ENCODE data around the gene DDIAS. TPM values are rescaled to one million over a fixed set of nuclear protein-coding genes. Genes with fewer than 3 reads are reported as not detected.

Gene DDIAS
- total and polyA plus RNA-seq, 10 of the 15 experiments (the other 5 are each of a cell fraction or from before 2014, with no cell fraction given) = 6.9 to 27.8 (median 12.9) TPM

DNA sequence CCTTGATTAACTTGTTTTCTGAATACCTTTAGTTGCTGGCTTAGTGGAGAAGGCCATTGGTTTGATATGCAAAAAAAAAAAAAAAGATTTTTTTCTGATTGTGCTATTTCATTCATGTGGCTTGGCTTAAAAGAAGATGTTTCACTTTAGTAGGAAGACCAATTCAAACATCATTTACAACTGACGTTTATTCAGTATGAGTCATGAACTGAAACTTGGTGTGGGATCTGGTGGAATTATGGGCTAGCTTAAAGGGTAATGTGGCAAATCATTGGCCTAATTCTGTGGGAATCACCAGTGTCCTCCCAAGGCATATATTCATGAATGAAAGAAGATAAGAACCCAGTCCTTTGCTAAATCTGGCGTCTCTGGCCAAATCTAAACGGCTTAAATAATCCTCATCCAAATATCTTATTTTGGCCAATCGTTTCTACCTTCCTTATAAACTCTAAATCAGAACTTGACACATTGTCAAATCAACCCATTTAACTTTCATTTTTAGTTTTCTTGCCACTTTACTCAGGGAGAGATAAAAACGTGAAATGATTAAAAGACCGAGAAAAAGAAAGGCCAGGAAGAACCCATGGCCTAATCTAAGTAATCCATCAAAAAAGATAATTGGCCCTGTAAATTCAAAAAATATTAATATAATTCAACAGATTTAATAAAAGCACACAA is 77.0 kb downstream of the DDIAS start (continued):
- TF ChIP-seq DPF2 (IDR thresholded peaks at IDR 0.05) = peak; percentile 82
- no peak for TF ChIP-seq ETV6 (conservative IDR thresholded peaks at IDR 0.05 in 1 of 2, IDR thresholded peaks at IDR 0.05 in 1 of 2; ENCODE audit: borderline replicate concordance in 1 of 2, low read depth in 1 of 2)
- TF ChIP-seq, protein P1, sequence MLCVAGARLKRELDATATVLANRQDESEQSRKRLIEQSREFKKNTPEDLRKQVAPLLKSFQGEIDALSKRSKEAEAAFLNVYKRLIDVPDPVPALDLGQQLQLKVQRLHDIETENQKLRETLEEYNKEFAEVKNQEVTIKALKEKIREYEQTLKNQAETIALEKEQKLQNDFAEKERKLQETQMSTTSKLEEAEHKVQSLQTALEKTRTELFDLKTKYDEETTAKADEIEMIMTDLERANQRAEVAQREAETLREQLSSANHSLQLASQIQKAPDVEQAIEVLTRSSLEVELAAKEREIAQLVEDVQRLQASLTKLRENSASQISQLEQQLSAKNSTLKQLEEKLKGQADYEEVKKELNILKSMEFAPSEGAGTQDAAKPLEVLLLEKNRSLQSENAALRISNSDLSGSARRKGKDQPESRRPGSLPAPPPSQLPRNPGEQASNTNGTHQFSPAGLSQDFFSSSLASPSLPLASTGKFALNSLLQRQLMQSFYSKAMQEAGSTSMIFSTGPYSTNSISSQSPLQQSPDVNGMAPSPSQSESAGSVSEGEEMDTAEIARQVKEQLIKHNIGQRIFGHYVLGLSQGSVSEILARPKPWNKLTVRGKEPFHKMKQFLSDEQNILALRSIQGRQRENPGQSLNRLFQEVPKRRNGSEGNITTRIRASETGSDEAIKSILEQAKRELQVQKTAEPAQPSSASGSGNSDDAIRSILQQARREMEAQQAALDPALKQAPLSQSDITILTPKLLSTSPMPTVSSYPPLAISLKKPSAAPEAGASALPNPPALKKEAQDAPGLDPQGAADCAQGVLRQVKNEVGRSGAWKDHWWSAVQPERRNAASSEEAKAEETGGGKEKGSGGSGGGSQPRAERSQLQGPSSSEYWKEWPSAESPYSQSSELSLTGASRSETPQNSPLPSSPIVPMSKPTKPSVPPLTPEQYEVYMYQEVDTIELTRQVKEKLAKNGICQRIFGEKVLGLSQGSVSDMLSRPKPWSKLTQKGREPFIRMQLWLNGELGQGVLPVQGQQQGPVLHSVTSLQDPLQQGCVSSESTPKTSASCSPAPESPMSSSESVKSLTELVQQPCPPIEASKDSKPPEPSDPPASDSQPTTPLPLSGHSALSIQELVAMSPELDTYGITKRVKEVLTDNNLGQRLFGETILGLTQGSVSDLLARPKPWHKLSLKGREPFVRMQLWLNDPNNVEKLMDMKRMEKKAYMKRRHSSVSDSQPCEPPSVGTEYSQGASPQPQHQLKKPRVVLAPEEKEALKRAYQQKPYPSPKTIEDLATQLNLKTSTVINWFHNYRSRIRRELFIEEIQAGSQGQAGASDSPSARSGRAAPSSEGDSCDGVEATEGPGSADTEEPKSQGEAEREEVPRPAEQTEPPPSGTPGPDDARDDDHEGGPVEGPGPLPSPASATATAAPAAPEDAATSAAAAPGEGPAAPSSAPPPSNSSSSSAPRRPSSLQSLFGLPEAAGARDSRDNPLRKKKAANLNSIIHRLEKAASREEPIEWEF (IDR thresholded peaks at IDR 0.05; ENCODE audit: insufficient replicate concordance, low read depth, low read length) = peak; percentile 54
- TF ChIP-seq, protein P2, sequence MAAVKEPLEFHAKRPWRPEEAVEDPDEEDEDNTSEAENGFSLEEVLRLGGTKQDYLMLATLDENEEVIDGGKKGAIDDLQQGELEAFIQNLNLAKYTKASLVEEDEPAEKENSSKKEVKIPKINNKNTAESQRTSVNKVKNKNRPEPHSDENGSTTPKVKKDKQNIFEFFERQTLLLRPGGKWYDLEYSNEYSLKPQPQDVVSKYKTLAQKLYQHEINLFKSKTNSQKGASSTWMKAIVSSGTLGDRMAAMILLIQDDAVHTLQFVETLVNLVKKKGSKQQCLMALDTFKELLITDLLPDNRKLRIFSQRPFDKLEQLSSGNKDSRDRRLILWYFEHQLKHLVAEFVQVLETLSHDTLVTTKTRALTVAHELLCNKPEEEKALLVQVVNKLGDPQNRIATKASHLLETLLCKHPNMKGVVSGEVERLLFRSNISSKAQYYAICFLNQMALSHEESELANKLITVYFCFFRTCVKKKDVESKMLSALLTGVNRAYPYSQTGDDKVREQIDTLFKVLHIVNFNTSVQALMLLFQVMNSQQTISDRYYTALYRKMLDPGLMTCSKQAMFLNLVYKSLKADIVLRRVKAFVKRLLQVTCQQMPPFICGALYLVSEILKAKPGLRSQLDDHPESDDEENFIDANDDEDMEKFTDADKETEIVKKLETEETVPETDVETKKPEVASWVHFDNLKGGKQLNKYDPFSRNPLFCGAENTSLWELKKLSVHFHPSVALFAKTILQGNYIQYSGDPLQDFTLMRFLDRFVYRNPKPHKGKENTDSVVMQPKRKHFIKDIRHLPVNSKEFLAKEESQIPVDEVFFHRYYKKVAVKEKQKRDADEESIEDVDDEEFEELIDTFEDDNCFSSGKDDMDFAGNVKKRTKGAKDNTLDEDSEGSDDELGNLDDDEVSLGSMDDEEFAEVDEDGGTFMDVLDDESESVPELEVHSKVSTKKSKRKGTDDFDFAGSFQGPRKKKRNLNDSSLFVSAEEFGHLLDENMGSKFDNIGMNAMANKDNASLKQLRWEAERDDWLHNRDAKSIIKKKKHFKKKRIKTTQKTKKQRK (IDR thresholded peaks at IDR 0.05; ENCODE audit: low read depth, low read length) = no peak
- TF ChIP-seq, protein P3, sequence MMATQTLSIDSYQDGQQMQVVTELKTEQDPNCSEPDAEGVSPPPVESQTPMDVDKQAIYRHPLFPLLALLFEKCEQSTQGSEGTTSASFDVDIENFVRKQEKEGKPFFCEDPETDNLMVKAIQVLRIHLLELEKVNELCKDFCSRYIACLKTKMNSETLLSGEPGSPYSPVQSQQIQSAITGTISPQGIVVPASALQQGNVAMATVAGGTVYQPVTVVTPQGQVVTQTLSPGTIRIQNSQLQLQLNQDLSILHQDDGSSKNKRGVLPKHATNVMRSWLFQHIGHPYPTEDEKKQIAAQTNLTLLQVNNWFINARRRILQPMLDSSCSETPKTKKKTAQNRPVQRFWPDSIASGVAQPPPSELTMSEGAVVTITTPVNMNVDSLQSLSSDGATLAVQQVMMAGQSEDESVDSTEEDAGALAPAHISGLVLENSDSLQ (IDR thresholded peaks at IDR 0.05) = peak; percentile 43; the same call in 1 of the 2 replicates
- peak; percentile 50; the same call in 1 of the 2 replicates for TF ChIP-seq CHD2 (IDR thresholded peaks at IDR 0.05; ENCODE audit: borderline replicate concordance, low read depth, low read length)
- TF ChIP-seq, protein P4, sequence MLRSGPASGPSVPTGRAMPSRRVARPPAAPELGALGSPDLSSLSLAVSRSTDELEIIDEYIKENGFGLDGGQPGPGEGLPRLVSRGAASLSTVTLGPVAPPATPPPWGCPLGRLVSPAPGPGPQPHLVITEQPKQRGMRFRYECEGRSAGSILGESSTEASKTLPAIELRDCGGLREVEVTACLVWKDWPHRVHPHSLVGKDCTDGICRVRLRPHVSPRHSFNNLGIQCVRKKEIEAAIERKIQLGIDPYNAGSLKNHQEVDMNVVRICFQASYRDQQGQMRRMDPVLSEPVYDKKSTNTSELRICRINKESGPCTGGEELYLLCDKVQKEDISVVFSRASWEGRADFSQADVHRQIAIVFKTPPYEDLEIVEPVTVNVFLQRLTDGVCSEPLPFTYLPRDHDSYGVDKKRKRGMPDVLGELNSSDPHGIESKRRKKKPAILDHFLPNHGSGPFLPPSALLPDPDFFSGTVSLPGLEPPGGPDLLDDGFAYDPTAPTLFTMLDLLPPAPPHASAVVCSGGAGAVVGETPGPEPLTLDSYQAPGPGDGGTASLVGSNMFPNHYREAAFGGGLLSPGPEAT (IDR thresholded peaks at IDR 0.05; ENCODE audit: low read depth) = peak; percentile 82; the same call in 1 of the 2 replicates
- no peak; the same call in 1 of the 2 replicates for TF ChIP-seq SMC3 (IDR thresholded peaks at IDR 0.05; ENCODE audit: borderline replicate concordance, low read length)
- TF ChIP-seq STAT3 (IDR thresholded peaks at IDR 0.05; ENCODE audit: low read depth, low read length) = 0 out of 2 replicates have a peak, but pooled peaks have one; percentile 25
- no peak for TF ChIP-seq KLF5 (IDR thresholded peaks at IDR 0.05; ENCODE audit: partially characterized antibody)
- peak; percentile 63; the same call in 1 of the 2 replicates for TF ChIP-seq ZBED1 (IDR thresholded peaks at IDR 0.05; ENCODE audit: borderline replicate concordance)
- no peak for TF ChIP-seq ESRRA (IDR thresholded peaks at IDR 0.05; ENCODE audit: low read length)
- TF ChIP-seq RUNX3 (IDR thresholded peaks at IDR 0.05; ENCODE audit: low read length) = peak; percentile 82
- TF ChIP-seq IKZF1 (conservative IDR thresholded peaks at IDR 0.05) = peak; percentile 95
